ENCODE data around the gene CDH11.

- TF ChIP-seq TAF1 (IDR thresholded peaks at IDR 0.05; ENCODE audit: borderline replicate concordance, insufficient read depth, low read length) (no peak), POLR2AphosphoS5 (IDR thresholded peaks at IDR 0.05; ENCODE audit: low read depth, low read length) (no peak)
Observed at GRCh38 chr16:65119435-65119834, 2.4 kb downstream of the CDH11 start.

All from PFSK-1 (cell line).